ENCODE results near the gene NOX4. TPM values are rescaled to one million over a fixed set of nuclear protein-coding genes. Genes with fewer than 3 reads are reported as not detected.

The NOX4 gene
- total RNA-seq, 2 donors from 2014 or later: 0.62 to 1.6 TPM

- H3K36me3 ChIP-seq: no peaks in the 10 kb centered on the region
- no peaks in the 10 kb centered on the region for H3K9me3 ChIP-seq
- H3K4me1 ChIP-seq (replicated peaks): no peaks in the 10 kb centered on the region
- WGBS: 93% methylated on average over 3 of the region's 3 CpGs
- no peak for TF ChIP-seq POLR2A (IDR thresholded peaks at IDR 0.05)
- TF ChIP-seq CTCF (IDR thresholded peaks at IDR 0.05): no peak
- TF ChIP-seq POLR2AphosphoS5 (IDR thresholded peaks at IDR 0.05): no peak
- H3K27me3 ChIP-seq (replicated peaks; ENCODE audit: insufficient read depth): no peaks in the 10 kb centered on the region
- H3K27ac ChIP-seq: no peak overlapping the region
- intact Hi-C loops (cut with DNase I): no loop called here
- no peak for DNase-seq (ENCODE audit: low spot score)
- no peak overlapping the region for H3K4me3 ChIP-seq
Observed at GRCh38 chr11:89493431-89493830, 2.3 kb upstream of the NOX4 start.

- H3K27ac ChIP-seq: no peak overlapping the region
- H3K4me3 ChIP-seq: peak overlapping the region; percentile 29 to 33
- WGBS: 27% methylated on average over 3 of the region's 3 CpGs
- TF ChIP-seq CTCF (IDR thresholded peaks at IDR 0.05): no peak
- H3K9me3 ChIP-seq: no peaks in the 10 kb centered on the region
- H3K36me3 ChIP-seq: no peaks in the 10 kb centered on the region
- no peak for DNase-seq (ENCODE audit: low spot score)
- no peaks in the 10 kb centered on the region for H3K27me3 ChIP-seq (replicated peaks; ENCODE audit: insufficient read depth)
- intact Hi-C loops (cut with DNase I): no loop called here
- H3K4me1 ChIP-seq (replicated peaks): no peaks in the 10 kb centered on the region
Observed at GRCh38 chr11:89490602-89490980, 584 bp downstream of the NOX4 start.

- H3K27ac ChIP-seq: no peak overlapping the region
- TF ChIP-seq POLR2A (IDR thresholded peaks at IDR 0.05): no peak
- TF ChIP-seq POLR2AphosphoS5 (IDR thresholded peaks at IDR 0.05): no peak
- TF ChIP-seq CTCF (IDR thresholded peaks at IDR 0.05): no peak
- H3K36me3 ChIP-seq: no peaks in the 10 kb centered on the region
- H3K27me3 ChIP-seq (replicated peaks; ENCODE audit: insufficient read depth): no peaks in the 10 kb centered on the region
- H3K4me1 ChIP-seq (replicated peaks): no peaks in the 10 kb centered on the region
- H3K4me3 ChIP-seq: no peak overlapping the region
- no peak for DNase-seq (ENCODE audit: low spot score)
- 34% methylated on average over 1 of the region's 1 CpG for WGBS
- H3K9me3 ChIP-seq: no peaks in the 10 kb centered on the region
- intact Hi-C loops (cut with DNase I): no loop called here
Observed at GRCh38 chr11:89489930-89490329, 1.2 kb downstream of the NOX4 start.

GRCh38 chr11:89487016-89487415 lies 4.2 kb downstream of the NOX4 start:
- WGBS: 89% methylated on average over 3 of the region's 3 CpGs
- Histone ChIP-seq H3K4me3 (no peak overlapping the region), H3K9me3 (no peaks in the 10 kb centered on the region), H3K4me1 (replicated peaks) (no peaks in the 10 kb centered on the region), H3K36me3 (no peaks in the 10 kb centered on the region), H3K27me3 (replicated peaks; ENCODE audit: insufficient read depth) (no peaks in the 10 kb centered on the region), H3K27ac (no peak overlapping the region)
- intact Hi-C loops (cut with DNase I): no loop called here
- no peak for TF ChIP-seq CTCF (IDR thresholded peaks at IDR 0.05)
- no peak for DNase-seq (ENCODE audit: low spot score)

- Histone ChIP-seq H3K4me1 (replicated peaks) (no peaks in the 10 kb centered on the region), H3K4me3 (no peak overlapping the region), H3K27me3 (replicated peaks; ENCODE audit: insufficient read depth) (no peaks in the 10 kb centered on the region), H3K9me3 (no peaks in the 10 kb centered on the region), H3K36me3 (no peaks in the 10 kb centered on the region), H3K27ac (no peak overlapping the region)
- intact Hi-C loops (cut with DNase I): no loop called here
- no peak for TF ChIP-seq POLR2AphosphoS5 (IDR thresholded peaks at IDR 0.05)
- no peak for TF ChIP-seq POLR2A (IDR thresholded peaks at IDR 0.05)
- no peak for TF ChIP-seq CTCF (IDR thresholded peaks at IDR 0.05)
- DNase-seq (ENCODE audit: low spot score): no peak
Observed at GRCh38 chr11:89484896-89485295, 6.3 kb downstream of the NOX4 start.
